Activated T-cell treated with anti-CD3 and anti-CD28 coated beads, Interleukin-2, amount 50 U/mL, for 4 hours (primary cell): Measurements from ENCODE around the gene GLB1L. TPM values are rescaled to one million over a fixed set of nuclear protein-coding genes. Genes with fewer than 3 reads are reported as not detected.

Source experiments
- ATAC-seq, 2 donors: fragments of 200-7000 bp; cut with Tn5 transposase; one replicate each; pipeline ENCODE4 v1.10.0; 2021
- DNase-seq: peaks from one replicate; pipeline ENCODE4 v3.0.0-alpha.2; 2020
- H3K27me3 Mint-ChIP-seq: one replicate; pipeline ENCODE4 v1.8.0; 2021; ENCODE audit warnings: low read depth, mixed read lengths
- H3K36me3 Mint-ChIP-seq: one replicate; pipeline ENCODE4 v1.8.0; 2022; ENCODE audit warnings: mixed read lengths; ENCODE audit not compliant: insufficient read depth
- H3K4me1 Mint-ChIP-seq: one replicate; pipeline ENCODE4 v1.8.0; 2021; ENCODE audit warnings: low read depth, mixed read lengths
- H3K4me3 Mint-ChIP-seq: one replicate; pipeline ENCODE4 v1.8.0; 2021; ENCODE audit warnings: mild to moderate bottlenecking, moderate library complexity, mixed read lengths
- H3K9me3 Mint-ChIP-seq: one replicate; pipeline ENCODE4 v1.8.0; 2021; ENCODE audit warnings: mixed read lengths
- total RNA-seq, 3 donors: library from RNA; stranded (reverse); gene quantifications; one replicate each; pipeline ENCODE4 v1.2.1, GENCODE V29; 2021

GLB1L gene
- total RNA-seq, 3 donors from 2014 or later = 2.3 to 3.2 (median 3.0) TPM

DNA sequence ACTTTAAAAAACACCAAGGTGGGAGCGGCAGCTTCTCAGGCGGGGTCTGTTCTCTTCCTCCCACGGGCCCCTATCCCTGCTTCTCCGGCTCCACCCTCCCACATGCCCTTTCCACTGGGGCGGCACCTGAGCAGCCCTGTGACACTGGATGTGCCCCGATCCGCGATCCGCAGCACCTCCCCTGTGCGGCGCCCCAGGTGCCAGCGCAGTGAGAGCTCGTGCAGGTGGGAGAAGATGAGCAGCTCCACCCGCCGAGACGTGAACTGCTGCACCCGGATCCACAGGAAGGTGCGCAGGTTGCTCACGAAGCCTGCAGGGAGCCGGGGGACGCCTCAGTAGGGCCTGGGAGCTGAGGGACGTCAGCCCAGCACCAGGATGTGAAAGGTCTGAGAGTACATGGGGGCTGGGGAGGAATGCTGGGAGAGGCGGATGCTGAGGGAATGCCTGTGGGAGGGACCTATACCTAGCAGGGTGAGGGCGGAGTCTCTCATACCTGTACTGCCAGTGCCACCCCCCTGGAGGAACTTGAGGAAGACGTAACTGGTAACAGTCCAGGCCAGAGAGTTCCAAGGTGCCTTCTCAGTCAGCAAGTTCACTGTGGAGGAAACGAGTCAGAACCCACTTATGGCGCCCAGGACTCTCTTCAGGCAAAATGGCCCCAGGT lies 29.2 kb downstream of the GLB1L start:
- Mint-ChIP-seq H3K4me3 (no peak overlapping the region), H3K27me3 (no peaks in the 10 kb centered on the region), H3K9me3 (no peaks in the 10 kb centered on the region)

GRCh38 chr2:219214786-219215185 lies 30.5 kb downstream of the GLB1L start:
- Mint-ChIP-seq H3K4me1 (peaks cover 24% of the 10 kb centered on the region), H3K9me3 (no peaks in the 10 kb centered on the region), H3K36me3 (peaks cover 14% of the 10 kb centered on the region), H3K4me3 (no peak overlapping the region), H3K27me3 (no peaks in the 10 kb centered on the region)
- no peak for ATAC-seq
- DNase-seq = no peak

More for the DNA sequence above, 29.2 kb downstream of the GLB1L start:
- Mint-ChIP-seq H3K4me1 (peaks cover 22% of the 10 kb centered on the region), H3K36me3 (peaks cover 14% of the 10 kb centered on the region)
- ATAC-seq (no peak), DNase-seq (no peak)

DNA sequence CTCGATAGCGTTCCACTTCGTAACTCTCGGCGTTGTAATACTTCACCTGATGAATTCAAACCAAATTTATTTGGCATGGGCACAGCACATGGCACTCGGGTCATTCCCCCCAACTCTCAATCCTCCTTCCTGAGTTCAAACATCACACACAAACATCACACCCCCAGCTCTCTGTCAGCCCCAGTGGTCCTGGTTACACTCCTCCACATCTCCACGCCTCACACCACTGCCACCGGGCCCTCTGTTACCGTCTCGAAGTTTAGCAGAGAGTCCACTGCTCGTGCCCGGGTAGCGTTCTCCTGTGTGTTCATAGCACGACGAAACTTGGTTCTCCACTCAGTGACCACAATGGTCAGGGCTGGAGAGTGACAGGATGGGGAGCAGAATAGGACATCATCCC lies 31.1 kb downstream of the GLB1L start:
- H3K36me3 Mint-ChIP-seq = peaks cover 14% of the 10 kb centered on the region
- no peaks in the 10 kb centered on the region for H3K9me3 Mint-ChIP-seq

GRCh38 chr2:219213486-219214071 lies 31.7 kb downstream of the GLB1L start:
- Mint-ChIP-seq H3K36me3 (peaks cover 14% of the 10 kb centered on the region), H3K27me3 (no peaks in the 10 kb centered on the region), H3K9me3 (no peaks in the 10 kb centered on the region), H3K4me1 (peaks cover 25% of the 10 kb centered on the region), H3K4me3 (no peak overlapping the region)
- no peak for ATAC-seq
- no peak for DNase-seq

More for the DNA sequence above, 31.1 kb downstream of the GLB1L start:
- ATAC-seq = no peak
- DNase-seq = no peak
- no peaks in the 10 kb centered on the region for H3K27me3 Mint-ChIP-seq
- H3K4me1 Mint-ChIP-seq = peaks cover 24% of the 10 kb centered on the region
- H3K4me3 Mint-ChIP-seq = no peak overlapping the region

- DNase-seq (no peak), ATAC-seq (no peak)
- Mint-ChIP-seq H3K9me3 (no peaks in the 10 kb centered on the region), H3K4me3 (no peak overlapping the region), H3K4me1 (peaks cover 28% of the 10 kb centered on the region), H3K36me3 (peaks cover 17% of the 10 kb centered on the region), H3K27me3 (no peaks in the 10 kb centered on the region)
Observed at GRCh38 chr2:219213026-219213415, 32.2 kb downstream of the GLB1L start.

GRCh38 chr2:219210886-219211362 lies 34.3 kb downstream of the GLB1L start:
- ATAC-seq = no peak

DNA sequence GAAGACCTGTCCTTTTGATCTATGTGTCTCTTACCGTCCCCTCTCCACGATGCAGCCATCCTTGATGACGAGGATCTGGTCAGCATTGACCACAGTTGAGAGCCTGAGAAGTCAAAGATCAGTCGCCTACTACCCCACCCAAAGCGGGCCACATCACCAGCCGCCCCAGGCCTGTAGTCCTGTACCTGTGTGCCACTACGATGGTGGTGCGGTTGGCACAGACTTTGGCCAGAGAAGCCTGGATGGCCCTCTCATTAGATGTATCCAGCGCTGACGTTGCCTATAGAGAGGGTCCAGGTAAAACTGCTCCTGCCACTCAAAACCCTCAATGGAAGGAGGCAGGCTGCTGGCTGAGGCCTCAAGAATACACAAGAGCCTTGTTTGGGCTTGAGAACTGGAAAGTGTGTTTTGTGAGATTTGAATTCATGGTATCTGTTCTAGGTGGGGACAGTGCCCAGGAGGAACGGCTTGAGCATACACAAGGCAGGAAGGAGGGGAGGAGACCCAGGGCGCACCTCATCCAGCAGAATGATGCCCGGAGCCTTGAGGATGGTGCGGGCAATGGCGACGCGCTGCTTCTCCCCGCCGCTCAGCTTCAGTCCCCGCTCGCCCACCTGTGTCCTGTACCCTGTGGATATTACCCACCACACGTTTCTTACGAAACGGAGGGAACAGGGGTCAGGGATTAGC lies 34.9 kb downstream of the GLB1L start:
- Mint-ChIP-seq H3K27me3 (no peaks in the 10 kb centered on the region), H3K36me3 (peaks cover 17% of the 10 kb centered on the region), H3K4me3 (no peak overlapping the region), H3K4me1 (peaks cover 32% of the 10 kb centered on the region), H3K9me3 (no peaks in the 10 kb centered on the region)
- DNase-seq = no peak
- no peak for ATAC-seq

More at GRCh38 chr2:219210886-219211362, 34.3 kb downstream of the GLB1L start:
- H3K36me3 Mint-ChIP-seq = peaks cover 17% of the 10 kb centered on the region
- H3K4me3 Mint-ChIP-seq = no peak overlapping the region
- H3K9me3 Mint-ChIP-seq = no peaks in the 10 kb centered on the region
- peaks cover 32% of the 10 kb centered on the region for H3K4me1 Mint-ChIP-seq
- no peaks in the 10 kb centered on the region for H3K27me3 Mint-ChIP-seq
- DNase-seq = no peak

- Mint-ChIP-seq H3K27me3 (no peaks in the 10 kb centered on the region), H3K9me3 (no peaks in the 10 kb centered on the region), H3K4me3 (no peak overlapping the region), H3K4me1 (peaks cover 32% of the 10 kb centered on the region), H3K36me3 (peaks cover 13% of the 10 kb centered on the region)
- DNase-seq (no peak), ATAC-seq (no peak)
Observed at GRCh38 chr2:219209236-219210195, 35.7 kb downstream of the GLB1L start.

- Mint-ChIP-seq H3K36me3 (peaks cover 7% of the 10 kb centered on the region), H3K4me3 (peak overlapping the region; percentile 84), H3K9me3 (no peaks in the 10 kb centered on the region), H3K27me3 (no peaks in the 10 kb centered on the region), H3K4me1 (peaks cover 32% of the 10 kb centered on the region)
- ATAC-seq = no peak
- no peak for DNase-seq
Observed at GRCh38 chr2:219207884-219208740, 37.1 kb downstream of the GLB1L start.

DNA sequence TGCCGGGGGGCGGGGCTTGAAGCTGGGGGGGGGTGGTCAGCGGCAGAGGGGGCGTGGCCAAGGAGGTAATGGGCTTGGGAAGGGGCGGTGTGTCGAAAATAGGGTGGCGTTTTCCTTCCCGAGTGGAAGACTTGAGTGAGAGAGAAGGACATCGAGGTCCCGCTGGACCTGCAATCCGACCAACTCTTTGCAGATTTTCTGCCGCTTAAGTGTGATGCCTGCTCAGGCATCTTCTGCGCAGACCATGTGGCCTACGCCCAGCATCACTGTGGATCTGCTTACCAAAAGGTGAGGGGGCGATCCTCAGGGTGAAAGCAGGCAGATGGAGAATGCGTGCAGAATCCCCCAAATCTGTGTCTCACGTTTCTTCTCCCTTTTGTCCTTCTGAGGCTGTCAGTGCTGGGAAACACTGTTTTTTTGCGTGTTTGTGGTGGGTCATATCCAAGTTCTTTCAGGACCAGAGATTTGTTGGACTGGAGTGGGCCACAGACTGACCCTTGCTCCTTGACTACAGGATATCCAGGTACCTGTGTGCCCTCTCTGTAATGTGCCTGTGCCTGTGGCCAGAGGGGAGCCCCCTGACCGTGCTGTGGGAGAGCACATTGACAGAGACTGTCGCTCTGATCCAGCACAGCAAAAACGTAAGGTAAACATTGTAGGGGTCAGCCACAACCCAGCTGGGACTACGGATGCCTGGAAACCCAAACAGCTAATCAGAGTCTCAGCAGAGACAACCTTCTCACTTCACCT lies 37.9 kb downstream of the GLB1L start:
- H3K36me3 Mint-ChIP-seq = peaks cover 7% of the 10 kb centered on the region
- ATAC-seq = peak in 1 of 2 donors; percentile 1
- H3K4me1 Mint-ChIP-seq = peaks cover 32% of the 10 kb centered on the region
- peak overlapping the region; percentile 84 for H3K4me3 Mint-ChIP-seq
- H3K27me3 Mint-ChIP-seq = no peaks in the 10 kb centered on the region
- H3K9me3 Mint-ChIP-seq = no peaks in the 10 kb centered on the region
- no peak for DNase-seq

GRCh38 chr2:219206328-219207133 lies 38.7 kb downstream of the GLB1L start, which contains the start of gene ZFAND2B:
ZFAND2B (plus strand) TSS chr2:219206782; CDS start chr2:219206988, 206 bp downstream.
- ATAC-seq = peak; percentile 97 to 98
- DNase-seq = peak; percentile 94
- peak within 1 kb of the TSS; percentile 84 for H3K4me3 Mint-ChIP-seq
- peaks cover 4% of the 10 kb centered on the region for H3K36me3 Mint-ChIP-seq
- H3K9me3 Mint-ChIP-seq = no peaks in the 10 kb centered on the region
- H3K4me1 Mint-ChIP-seq = peaks cover 32% of the 10 kb centered on the region
- H3K27me3 Mint-ChIP-seq = no peaks in the 10 kb centered on the region

GRCh38 chr2:219205981-219206327 lies 39.3 kb downstream of the GLB1L start:
- no peaks in the 10 kb centered on the region for H3K9me3 Mint-ChIP-seq
- DNase-seq = no peak
- ATAC-seq = no peak
- no peaks in the 10 kb centered on the region for H3K27me3 Mint-ChIP-seq
- peaks cover 3% of the 10 kb centered on the region for H3K36me3 Mint-ChIP-seq
- H3K4me3 Mint-ChIP-seq = peak overlapping the region; percentile 84
- peaks cover 26% of the 10 kb centered on the region for H3K4me1 Mint-ChIP-seq
